Liver (tissue), 9 donors: ENCODE data around the gene NCKAP5L. TPM values are rescaled to one million over a fixed set of nuclear protein-coding genes. Genes with fewer than 3 reads are reported as not detected.

ENCODE experiments used
- DNase-seq: peaks from one replicate; pipeline ENCODE4 v3.0.0-alpha.2; 2017; ENCODE audit warnings: low spot score
- H3K27ac ChIP-seq, 2 donors: one replicate each; pipeline ENCODE4 v1.7.0; 2013; ENCODE audit warnings: inconsistent platforms in 2 of 2, low read length in 2 of 2, control low read depth in 1 of 2, low read depth in 1 of 2, mild to moderate bottlenecking in 1 of 2
- H3K27me3 ChIP-seq, 4 donors: one replicate each; pipeline versions ENCODE4 v1.6.1 to v1.7.0; 2013; ENCODE audit warnings: low read length in 3 of 4, inconsistent platforms in 1 of 4, mild to moderate bottlenecking in 1 of 4, moderate library complexity in 1 of 4; ENCODE audit not compliant: control insufficient read depth in 4 of 4, insufficient read depth in 4 of 4
- H3K36me3 ChIP-seq, 4 donors: one replicate each; pipeline versions ENCODE4 v1.6.1 to v1.7.0; 2013; ENCODE audit warnings: low read length in 3 of 4, mild to moderate bottlenecking in 3 of 4, low read depth in 1 of 4, moderate library complexity in 1 of 4; ENCODE audit not compliant: control insufficient read depth in 4 of 4, insufficient read depth in 3 of 4
- H3K4me1 ChIP-seq, 4 donors: one replicate each; pipeline versions ENCODE4 v1.6.1 to v1.7.0; 2013; ENCODE audit warnings: low read length in 3 of 4, mild to moderate bottlenecking in 3 of 4, moderate library complexity in 1 of 4; ENCODE audit not compliant: control insufficient read depth in 4 of 4, insufficient read depth in 4 of 4
- H3K4me3 ChIP-seq, 3 donors: one replicate each; pipeline versions ENCODE4 v1.6.1 to v1.7.0; 2013; ENCODE audit warnings: low read length in 3 of 3, control low read depth in 1 of 3, low read depth in 1 of 3, mild to moderate bottlenecking in 1 of 3
- H3K9ac ChIP-seq, 2 donors: one replicate each; pipeline ENCODE4 v1.7.0; 2013; ENCODE audit warnings: low read length in 2 of 2, mild to moderate bottlenecking in 2 of 2, moderate library complexity in 2 of 2, control low read depth in 1 of 2, low read depth in 1 of 2
- H3K9me3 ChIP-seq, 4 donors: one replicate each; pipeline versions ENCODE4 v1.6.1 to v1.7.0; 2013; ENCODE audit warnings: low read length in 3 of 4; ENCODE audit not compliant: control insufficient read depth in 4 of 4
- ATF3 ChIP-seq: IDR thresholded peaks from 2 replicates; pipeline ENCODE4 v1.6.1; 2016; ENCODE audit warnings: antibody characterized with exemption
- CTCF ChIP-seq: fragments of 150-350 bp; IDR thresholded peaks from 2 replicates; pipeline ENCODE4 v1.5.1; 2017; ENCODE audit warnings: improper control_type of control experiment, low read depth, low read length; ENCODE audit not compliant: missing input control
- EGR1 ChIP-seq, 2 donors: IDR thresholded peaks; 2 replicates each; pipeline ENCODE4 v1.6.1; 2016 to 2018; ENCODE audit warnings: antibody characterized with exemption in 2 of 2, low read depth in 2 of 2
- FOXA1 ChIP-seq: IDR thresholded peaks from 2 replicates; pipeline ENCODE4 v1.6.1; 2016; ENCODE audit warnings: antibody characterized with exemption
- FOXA2 ChIP-seq: IDR thresholded peaks from 2 replicates; pipeline ENCODE4 v1.6.1; 2016; ENCODE audit warnings: antibody characterized with exemption
- GABPA ChIP-seq, 2 donors: IDR thresholded peaks in 1 of 2; conservative IDR thresholded peaks in 1 of 2; 2 replicates each; pipeline ENCODE4 v1.6.1; 2016; ENCODE audit warnings: antibody characterized with exemption in 2 of 2, mild to moderate bottlenecking in 1 of 2, moderate library complexity in 1 of 2
- HNF4A ChIP-seq, 2 donors: conservative IDR thresholded peaks; 2 replicates each; pipeline ENCODE4 v1.6.1; 2016; ENCODE audit warnings: antibody characterized with exemption in 2 of 2, mild to moderate bottlenecking in 2 of 2
- HNF4G ChIP-seq: IDR thresholded peaks from 2 replicates; pipeline ENCODE4 v1.6.1; 2016; ENCODE audit warnings: antibody characterized with exemption
- JUND ChIP-seq, 2 donors: IDR thresholded peaks; 2 replicates each; pipeline ENCODE4 v1.6.1; 2016; ENCODE audit warnings: antibody characterized with exemption in 2 of 2
- MAX ChIP-seq: IDR thresholded peaks from 2 replicates; pipeline ENCODE4 v1.6.1; 2016; ENCODE audit warnings: antibody characterized with exemption
- NR2F2 ChIP-seq: IDR thresholded peaks from 2 replicates; pipeline ENCODE4 v1.6.1; 2016; ENCODE audit warnings: antibody characterized with exemption
- RAD21 ChIP-seq, 2 donors: IDR thresholded peaks; 2 replicates each; pipeline ENCODE4 v1.6.1; 2016; ENCODE audit warnings: antibody characterized with exemption in 2 of 2, mild to moderate bottlenecking in 2 of 2
- REST ChIP-seq: IDR thresholded peaks from 2 replicates; pipeline ENCODE4 v1.6.1; 2016; ENCODE audit warnings: antibody characterized with exemption, mild to moderate bottlenecking
- RXRA ChIP-seq, 2 donors: IDR thresholded peaks; 2 replicates each; pipeline ENCODE4 v1.6.1; 2017 to 2018; ENCODE audit warnings: antibody characterized with exemption in 2 of 2, mild to moderate bottlenecking in 1 of 2
- SP1 ChIP-seq: IDR thresholded peaks from 2 replicates; pipeline ENCODE4 v1.6.1; 2018; ENCODE audit warnings: antibody characterized with exemption, mild to moderate bottlenecking
- TAF1 ChIP-seq: conservative IDR thresholded peaks from 2 replicates; pipeline ENCODE4 v1.6.1; 2016; ENCODE audit warnings: antibody characterized with exemption, mild to moderate bottlenecking
- YY1 ChIP-seq: IDR thresholded peaks from 2 replicates; pipeline ENCODE4 v1.6.1; 2016; ENCODE audit warnings: antibody characterized with exemption, mild to moderate bottlenecking
- ZBTB33 ChIP-seq: IDR thresholded peaks from 2 replicates; pipeline ENCODE4 v1.6.1; 2016; ENCODE audit warnings: antibody characterized with exemption
- WGBS: extraction: QIAGEN DNeasy Blood & Tissue Kit; methylation state at CpG from one replicate; pipeline ENCODE4 v1.1.7; 2013; 5-methylcytosine and 5-hydroxymethylcytosine counted together
- polyA plus RNA-seq, 2 donors: library from polyadenylated mRNA; stranded (reverse) in 1 of 2; unstranded in 1 of 2; fragments of 200-250 nt in 1 of 2; fragments of >200 nt in 1 of 2; fragmentation: Nextera tagmentation in 1 of 2; extraction: Ambion mirVana in 1 of 2; gene quantifications; one replicate each; pipeline versions ENCODE4 v1.2.1 to v1.2.3, GENCODE V29; 2013 to 2015
- total RNA-seq, 2 donors: library from RNA; depleted of rRNA; stranded (reverse); fragments of >200 nt; gene quantifications; one replicate each; pipeline ENCODE4 v1.2.3, GENCODE V29; 2014
- donor health status: healthy.
- donor health status: healthy.
- donor health status: healthy.
- donor health status: healthy.
- donor health status: healthy.

NCKAP5L gene
- total and polyA plus RNA-seq, 4 donors: 2.9 to 6.8 (median 4.2) TPM

- H3K4me1 ChIP-seq: peaks cover 0 to 2% (median under 1%) of the 10 kb centered on the region in 4 donors
- H3K9me3 ChIP-seq: no peaks in the 10 kb centered on the region
- H3K4me3 ChIP-seq: no peak overlapping the region
- H3K36me3 ChIP-seq: peaks cover 5 to 45% (median 12%) of the 10 kb centered on the region in 4 donors
- WGBS: 75% methylated on average over 11 of the region's 11 CpGs
- no peak overlapping the region for H3K27ac ChIP-seq
- H3K27me3 ChIP-seq: no peaks in the 10 kb centered on the region
- no peak for DNase-seq
- TF ChIP-seq RXRA (IDR thresholded peaks at IDR 0.05) (peak; percentile 50 to 66), HNF4A (conservative IDR thresholded peaks at IDR 0.05) (peak; percentile 73 to 89), JUND (IDR thresholded peaks at IDR 0.05) (peak in 1 of 2 donors; percentile 21), FOXA2 (no peak), HNF4G (peak; percentile 22), SP1 (peak; percentile 51)
- H3K9ac ChIP-seq: no peak overlapping the region
Observed at GRCh38 chr12:49800421-49801140, 27.6 kb downstream of the NCKAP5L start.

- DNase-seq: no peak
- no peak overlapping the region for H3K27ac ChIP-seq
- no peaks in the 10 kb centered on the region for H3K27me3 ChIP-seq
- no peak overlapping the region for H3K9ac ChIP-seq
- H3K4me3 ChIP-seq: no peak overlapping the region
- H3K36me3 ChIP-seq: peaks cover 3 to 38% (median 7%) of the 10 kb centered on the region in 4 donors
- no peaks in the 10 kb centered on the region for H3K9me3 ChIP-seq
- 95% methylated on average over 2 of the region's 2 CpGs for WGBS
- H3K4me1 ChIP-seq: peaks cover 0 to 2% (median under 1%) of the 10 kb centered on the region in 4 donors
- no peak for TF ChIP-seq HNF4A (conservative IDR thresholded peaks at IDR 0.05)
- no peak for TF ChIP-seq EGR1 (IDR thresholded peaks at IDR 0.05; ENCODE audit: low read depth in 2 of 2)
- no peak for TF ChIP-seq ZBTB33
- TF ChIP-seq MAX: no peak
- TF ChIP-seq GABPA (IDR thresholded peaks at IDR 0.05 in 1 of 2, conservative IDR thresholded peaks at IDR 0.05 in 1 of 2): no peak
- TF ChIP-seq NR2F2: no peak
- TF ChIP-seq SP1: no peak
- no peak for TF ChIP-seq RAD21 (IDR thresholded peaks at IDR 0.05)
- no peak for TF ChIP-seq FOXA1
- no peak for TF ChIP-seq FOXA2
- TF ChIP-seq HNF4G: no peak
- TF ChIP-seq CTCF: no peak
- no peak for TF ChIP-seq JUND (IDR thresholded peaks at IDR 0.05)
- TF ChIP-seq TAF1: no peak
- TF ChIP-seq YY1: no peak
- TF ChIP-seq ATF3: no peak
- TF ChIP-seq RXRA (IDR thresholded peaks at IDR 0.05): no peak
- TF ChIP-seq REST: no peak
Observed at GRCh38 chr12:49798934-49799333, 29.3 kb downstream of the NCKAP5L start.
